ENCODE measurements around the gene IGF2BP3. TPM values are rescaled to one million over a fixed set of nuclear protein-coding genes. Genes with fewer than 3 reads are reported as not detected.

IGF2BP3 gene
- total and polyA plus RNA-seq, 10 of the 15 experiments (the other 5 are each of a cell fraction or from before 2014, with no cell fraction given): 4.6 to 61.2 (median 36.9) TPM

DNA sequence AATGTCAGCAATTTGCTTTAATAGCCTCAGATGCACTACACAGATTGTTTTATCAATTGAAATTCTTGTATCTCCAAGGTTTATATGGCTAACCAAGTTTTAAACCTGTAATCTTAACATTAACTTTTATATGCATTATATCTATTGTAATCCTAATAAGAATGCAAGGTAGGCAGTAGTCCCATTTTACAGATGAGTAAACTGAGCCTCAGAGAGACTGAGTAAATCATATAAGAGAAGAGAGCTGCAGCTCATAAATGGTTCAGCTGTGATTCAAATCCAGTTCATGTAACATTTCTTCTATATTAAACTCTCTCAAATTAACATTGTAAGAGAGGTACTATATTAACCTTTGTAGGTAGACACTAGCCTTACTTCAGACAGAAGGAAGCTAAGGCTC is 127.2 kb downstream of the IGF2BP3 start:
- H3K9ac ChIP-seq (ENCODE audit: control insufficient read depth, insufficient read depth, low read length): no peak overlapping the region
- H3K4me1 ChIP-seq (ENCODE audit: control insufficient read depth, insufficient read depth, low read length): peaks cover 9% of the 10 kb centered on the region
- no peaks in the 10 kb centered on the region for H3K9me3 ChIP-seq (replicated peaks; ENCODE audit: control insufficient read depth, insufficient read depth, low read length)
- FAIRE-seq: no peak
- in situ Hi-C loops (cut with MboI): no loop called here
- no peak for DNase-seq (ENCODE audit: low read depth, low spot score)
- H3K36me3 ChIP-seq (ENCODE audit: control insufficient read depth in 2 of 2, insufficient read depth in 2 of 2, low read length in 1 of 2): peaks cover 0 to 23% of the 10 kb centered on the region in 2 experiments
- no peak overlapping the region for H3K27ac ChIP-seq (ENCODE audit: control insufficient read depth, insufficient read depth)
- CTCF ChIA-PET: interaction anchor here (0.9 to 2.0 kb wide), 3 partner anchors 15 to 204 kb away, joined by 3 to 8 read pairs (median 3); no protein-coding TSS in a partner anchor
- H3K4me2 ChIP-seq (ENCODE audit: control insufficient read depth, insufficient read depth): no peak overlapping the region
- RAD21 ChIA-PET (ENCODE audit: unreplicated experiment): no interaction called here
- intact Hi-C loops (cut with micrococcal nuclease; ENCODE audit: unreplicated experiment): loop anchor here (10.0 kb wide), 1 partner anchor 158 kb away; the partner anchor contains the start of gene NUP42
- no peak overlapping the region for H2AFZ ChIP-seq (ENCODE audit: control insufficient read depth, low read depth, low read length)
- ATAC-seq: no peak
- SMC1A ChIA-PET (ENCODE audit: uncharacterized antibody, unreplicated experiment): interaction anchor here (0.7 kb wide), 1 partner anchor 39 kb away, joined by 3 read pairs; no protein-coding TSS in a partner anchor
- BruUV-seq (replicated peaks): no TSS peak
- no peak overlapping the region for H3K4me3 ChIP-seq
- no peaks in the 10 kb centered on the region for H3K27me3 ChIP-seq (replicated peaks in 1 of 2; ENCODE audit: control insufficient read depth in 2 of 2, insufficient read depth in 2 of 2, low read length in 1 of 2)
- H3K79me2 ChIP-seq (ENCODE audit: control insufficient read depth, insufficient read depth, low read length): no peaks in the 10 kb centered on the region
- POLR2A ChIA-PET: no interaction called here
- no peak for TF ChIP-seq BMI1 (IDR thresholded peaks at IDR 0.05; ENCODE audit: borderline replicate concordance)
- TF ChIP-seq ZNF274 (IDR thresholded peaks at IDR 0.05; ENCODE audit: insufficient read depth, insufficient read length): no peak
- TF ChIP-seq SIN3A (IDR thresholded peaks at IDR 0.05; ENCODE audit: low read depth, low read length): no peak
- no peak for TF ChIP-seq WRNIP1 (IDR thresholded peaks at IDR 0.05; ENCODE audit: borderline replicate concordance, low read depth, low read length)
- no peak for TF ChIP-seq RCOR1 (conservative IDR thresholded peaks at IDR 0.05; ENCODE audit: low read depth, low read length)
- no peaks in the 10 kb centered on the region for H4K20me1 ChIP-seq (ENCODE audit: control insufficient read depth, insufficient read depth)

GRCh38 chr7:23341846-23342598 is 128.3 kb downstream of the IGF2BP3 start:
- Histone ChIP-seq H3K27ac (ENCODE audit: control insufficient read depth, insufficient read depth) (no peak overlapping the region), H3K4me2 (ENCODE audit: control insufficient read depth, insufficient read depth) (no peak overlapping the region), H3K4me3 (no peak overlapping the region), H3K9ac (ENCODE audit: control insufficient read depth, insufficient read depth, low read length) (no peak overlapping the region), H3K4me1 (ENCODE audit: control insufficient read depth, insufficient read depth, low read length) (peaks cover 6% of the 10 kb centered on the region), H3K79me2 (ENCODE audit: control insufficient read depth, insufficient read depth, low read length) (no peaks in the 10 kb centered on the region), H3K9me3 (replicated peaks; ENCODE audit: control insufficient read depth, insufficient read depth, low read length) (no peaks in the 10 kb centered on the region), H2AFZ (ENCODE audit: control insufficient read depth, low read depth, low read length) (no peak overlapping the region), H3K36me3 (ENCODE audit: control insufficient read depth in 2 of 2, insufficient read depth in 2 of 2, low read length in 1 of 2) (peaks cover 3 to 27% of the 10 kb centered on the region in 2 experiments), H4K20me1 (ENCODE audit: control insufficient read depth, insufficient read depth) (no peaks in the 10 kb centered on the region), H3K27me3 (replicated peaks in 1 of 2; ENCODE audit: control insufficient read depth in 2 of 2, insufficient read depth in 2 of 2, low read length in 1 of 2) (no peaks in the 10 kb centered on the region)
- ChIA-PET CTCF (no interaction called here), RAD21 (ENCODE audit: unreplicated experiment) (no interaction called here), SMC1A (ENCODE audit: uncharacterized antibody, unreplicated experiment) (no interaction called here), POLR2A (no interaction called here)
- DNase-seq (ENCODE audit: low read depth, low spot score): no peak
- BruUV-seq (replicated peaks): no TSS peak
- no peak for FAIRE-seq
- in situ Hi-C loops (cut with MboI) (no loop called here), intact Hi-C loops (cut with micrococcal nuclease; ENCODE audit: unreplicated experiment) (loop anchor here (10.0 kb wide), 1 partner anchor 157 kb away; the partner anchor contains the start of gene NUP42)
- WGBS (ENCODE audit: insufficient coverage, insufficient replicate concordance, low lambda C conversion rate, missing lambda C conversion rate): 69% methylated on average over 7 of the region's 7 CpGs
- ATAC-seq: no peak
- TF ChIP-seq ZZZ3 (IDR thresholded peaks at IDR 0.05; ENCODE audit: control insufficient read depth, insufficient read length, low read depth) (no peak), SMAD1 (IDR thresholded peaks at IDR 0.05; ENCODE audit: low read depth, partially characterized antibody) (no peak), IKZF1 (conservative IDR thresholded peaks at IDR 0.05) (no peak), CEBPZ (IDR thresholded peaks at IDR 0.05; ENCODE audit: low read depth, low read length) (no peak)
- TF ChIP-seq, protein P1, sequence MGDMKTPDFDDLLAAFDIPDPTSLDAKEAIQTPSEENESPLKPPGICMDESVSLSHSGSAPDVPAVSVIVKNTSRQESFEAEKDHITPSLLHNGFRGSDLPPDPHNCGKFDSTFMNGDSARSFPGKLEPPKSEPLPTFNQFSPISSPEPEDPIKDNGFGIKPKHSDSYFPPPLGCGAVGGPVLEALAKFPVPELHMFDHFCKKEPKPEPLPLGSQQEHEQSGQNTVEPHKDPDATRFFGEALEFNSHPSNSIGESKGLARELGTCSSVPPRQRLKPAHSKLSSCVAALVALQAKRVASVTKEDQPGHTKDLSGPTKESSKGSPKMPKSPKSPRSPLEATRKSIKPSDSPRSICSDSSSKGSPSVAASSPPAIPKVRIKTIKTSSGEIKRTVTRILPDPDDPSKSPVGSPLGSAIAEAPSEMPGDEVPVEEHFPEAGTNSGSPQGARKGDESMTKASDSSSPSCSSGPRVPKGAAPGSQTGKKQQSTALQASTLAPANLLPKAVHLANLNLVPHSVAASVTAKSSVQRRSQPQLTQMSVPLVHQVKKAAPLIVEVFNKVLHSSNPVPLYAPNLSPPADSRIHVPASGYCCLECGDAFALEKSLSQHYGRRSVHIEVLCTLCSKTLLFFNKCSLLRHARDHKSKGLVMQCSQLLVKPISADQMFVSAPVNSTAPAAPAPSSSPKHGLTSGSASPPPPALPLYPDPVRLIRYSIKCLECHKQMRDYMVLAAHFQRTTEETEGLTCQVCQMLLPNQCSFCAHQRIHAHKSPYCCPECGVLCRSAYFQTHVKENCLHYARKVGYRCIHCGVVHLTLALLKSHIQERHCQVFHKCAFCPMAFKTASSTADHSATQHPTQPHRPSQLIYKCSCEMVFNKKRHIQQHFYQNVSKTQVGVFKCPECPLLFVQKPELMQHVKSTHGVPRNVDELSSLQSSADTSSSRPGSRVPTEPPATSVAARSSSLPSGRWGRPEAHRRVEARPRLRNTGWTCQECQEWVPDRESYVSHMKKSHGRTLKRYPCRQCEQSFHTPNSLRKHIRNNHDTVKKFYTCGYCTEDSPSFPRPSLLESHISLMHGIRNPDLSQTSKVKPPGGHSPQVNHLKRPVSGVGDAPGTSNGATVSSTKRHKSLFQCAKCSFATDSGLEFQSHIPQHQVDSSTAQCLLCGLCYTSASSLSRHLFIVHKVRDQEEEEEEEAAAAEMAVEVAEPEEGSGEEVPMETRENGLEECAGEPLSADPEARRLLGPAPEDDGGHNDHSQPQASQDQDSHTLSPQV (IDR thresholded peaks at IDR 0.05): no peak

Data from GM12878 (cell line).